HG03060 (cell line): ENCODE measurements around the gene OR1N1.
"Not testable (repeated sequence)": the region's sequence is repeated elsewhere in the genome, so short reads cannot be mapped to it uniquely, and the experiment has no call there.

ENCODE experiments used
- ATAC-seq: cut with Tn5 transposase; IDR thresholded peaks from one replicate; pipeline ENCODE4 v1.9.1; 2021; ENCODE audit warnings: low read depth, moderate number of reproducible peaks; ENCODE audit not compliant: unreplicated experiment

Gene OR1N1, protein sequence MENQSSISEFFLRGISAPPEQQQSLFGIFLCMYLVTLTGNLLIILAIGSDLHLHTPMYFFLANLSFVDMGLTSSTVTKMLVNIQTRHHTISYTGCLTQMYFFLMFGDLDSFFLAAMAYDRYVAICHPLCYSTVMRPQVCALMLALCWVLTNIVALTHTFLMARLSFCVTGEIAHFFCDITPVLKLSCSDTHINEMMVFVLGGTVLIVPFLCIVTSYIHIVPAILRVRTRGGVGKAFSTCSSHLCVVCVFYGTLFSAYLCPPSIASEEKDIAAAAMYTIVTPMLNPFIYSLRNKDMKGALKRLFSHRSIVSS

DNA sequence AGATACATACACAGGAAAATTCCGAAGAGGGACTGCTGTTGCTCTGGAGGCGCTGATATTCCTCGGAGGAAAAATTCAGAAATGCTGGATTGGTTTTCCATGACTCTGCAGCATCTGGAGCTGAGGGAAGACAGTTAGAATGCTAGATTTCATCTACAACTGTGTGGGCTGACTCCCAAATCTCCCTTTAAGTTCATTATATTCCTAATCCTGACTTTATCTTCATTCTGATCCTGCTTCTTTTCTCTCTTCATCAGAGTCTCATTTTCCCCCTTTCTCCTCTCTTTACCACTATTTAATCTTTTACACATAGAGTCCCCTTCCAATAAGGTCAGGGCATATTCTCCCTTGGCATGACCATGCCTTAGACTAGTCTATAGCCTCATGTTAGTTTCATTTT is at the start of gene OR1N1:
OR1N1 (minus strand) TSS at position 101 of the 400 bp plus-strand sequence; CDS start at position 101, 0 bp downstream.
- no peak for ATAC-seq

DNA sequence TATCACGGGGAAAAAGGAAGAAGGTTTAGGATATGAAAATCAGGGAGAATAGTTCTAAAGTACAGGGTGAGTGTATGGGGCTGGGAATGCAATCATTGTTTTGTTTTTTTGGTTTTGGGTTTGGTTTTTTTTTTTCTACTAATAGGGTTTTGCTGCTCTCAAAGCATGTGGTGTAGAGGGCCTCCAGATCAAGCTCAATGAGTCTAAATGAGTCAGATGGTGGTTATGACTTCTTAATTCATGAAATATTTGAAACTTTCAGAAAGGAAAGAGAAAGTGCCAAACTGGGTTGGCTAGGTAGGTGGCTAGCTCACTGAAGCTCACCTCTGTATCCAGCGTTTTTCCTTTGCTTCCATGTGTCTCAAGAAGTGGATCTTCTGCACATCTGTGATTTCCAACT is 45.4 kb upstream of the OR1N1 start:
- no peak for ATAC-seq

DNA sequence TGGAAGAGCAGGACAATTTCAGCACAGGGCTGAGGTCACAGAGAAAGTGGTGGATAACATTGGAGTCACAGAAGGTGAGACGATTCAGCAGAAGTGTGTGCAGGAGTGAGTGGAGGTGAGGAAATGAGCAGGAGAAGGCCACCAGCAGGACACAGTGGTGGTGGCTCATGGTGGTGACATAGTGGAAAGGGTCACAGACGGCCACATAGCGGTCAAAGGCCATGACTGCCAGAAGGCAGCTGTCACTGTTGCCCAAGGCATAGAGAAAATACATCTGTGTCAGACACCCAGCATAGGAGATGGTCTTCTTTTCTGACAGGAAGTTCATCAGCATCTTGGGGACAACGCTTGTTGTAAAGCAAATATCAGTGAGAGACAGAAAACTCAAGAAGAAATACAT is 40.8 kb upstream of the OR1N1 start:
- no peak for ATAC-seq

DNA sequence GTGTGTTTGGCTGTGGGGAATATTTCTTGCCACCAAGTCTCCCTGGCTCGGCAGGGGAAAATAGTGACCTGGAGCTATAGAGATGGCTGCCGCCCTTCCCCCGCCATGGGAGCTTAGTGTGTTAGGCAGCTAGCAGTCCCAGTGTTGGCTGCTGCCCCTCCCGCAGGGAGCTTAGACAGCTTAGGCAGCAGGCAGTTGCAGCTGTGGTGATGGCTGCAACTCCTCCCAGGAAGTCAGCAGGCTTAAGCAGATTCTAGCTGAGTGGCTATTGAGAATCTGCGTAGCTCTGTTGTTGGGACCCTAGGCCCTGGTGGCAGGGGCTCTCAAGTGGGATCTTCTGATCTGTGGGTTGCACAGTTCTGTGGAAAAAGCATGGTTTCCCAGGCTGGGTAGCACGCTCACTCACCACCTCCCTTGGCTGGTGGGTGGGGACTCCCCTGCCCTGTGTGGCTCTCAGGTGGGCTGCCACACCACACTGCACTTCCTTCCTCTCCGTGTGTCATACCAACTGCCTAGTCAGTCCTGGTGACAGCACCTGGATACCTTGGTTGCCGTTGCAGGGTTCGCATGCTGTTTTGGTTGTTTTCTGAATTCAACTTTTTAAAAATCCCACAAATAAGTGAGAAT is 35.2 kb upstream of the OR1N1 start:
- ATAC-seq, result no peak

DNA sequence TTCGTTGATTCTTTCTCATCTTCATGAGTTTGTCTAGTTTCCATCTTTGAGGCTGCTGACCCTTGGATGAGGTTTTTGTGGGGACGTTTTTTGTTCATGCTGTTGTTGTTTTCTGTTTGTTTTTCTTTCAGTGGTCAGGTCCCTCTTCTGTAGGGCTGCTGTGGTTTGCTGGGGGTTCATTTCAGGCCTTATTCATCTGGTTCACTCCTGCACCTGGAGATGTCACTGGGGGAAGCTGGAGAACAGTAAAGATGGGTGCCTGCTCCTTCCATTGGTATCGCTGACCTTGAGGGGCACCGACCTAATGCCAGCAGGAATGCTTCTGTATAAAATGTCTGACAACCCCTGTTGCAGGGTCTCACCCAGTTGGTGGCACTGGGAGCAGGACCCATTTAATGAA is 34.4 kb upstream of the OR1N1 start:
- ATAC-seq, result no peak

DNA sequence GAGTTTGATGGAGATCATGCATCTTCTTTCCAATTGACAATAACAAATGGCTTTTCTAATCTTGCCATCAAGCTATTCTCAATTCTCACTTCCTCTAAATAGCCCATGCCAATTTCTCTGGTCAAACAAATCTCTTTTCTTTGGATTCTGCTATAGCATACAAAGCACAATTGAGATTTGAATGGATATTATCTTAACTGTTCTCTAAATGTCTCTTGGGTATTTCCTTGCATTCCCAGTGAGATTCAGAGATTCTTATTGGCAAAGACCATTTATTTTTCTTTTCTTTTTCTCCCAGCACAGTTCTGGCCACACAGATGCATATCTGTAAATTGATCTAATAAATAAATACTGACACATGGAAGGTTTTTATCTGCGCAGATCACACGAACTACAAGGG is 25.7 kb upstream of the OR1N1 start, which contains the start of gene OR1N2:
OR1N2 (plus strand) TSS at position 301 of the 400 bp plus-strand sequence. CDS start 100 bp downstream, outside the sequence.
- ATAC-seq, result no peak

DNA sequence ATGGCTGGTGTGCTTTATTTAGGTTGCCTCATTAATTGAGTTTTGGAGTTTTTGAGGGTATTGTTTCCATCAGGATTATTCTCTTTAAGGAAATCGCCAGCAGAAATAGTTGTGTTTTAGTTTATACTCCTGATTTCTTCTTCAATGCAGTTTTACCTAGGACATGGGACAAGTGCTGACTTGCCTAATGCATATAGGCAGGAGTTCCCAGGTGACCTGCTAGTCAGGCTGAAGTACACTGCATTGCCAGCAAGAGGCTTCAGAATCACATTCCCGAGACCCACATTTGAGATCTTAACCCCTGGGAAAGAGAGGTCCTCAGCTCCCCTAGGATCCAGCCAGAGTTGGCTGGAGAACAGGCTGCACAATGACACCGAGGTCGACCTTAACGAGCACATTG is 24.3 kb upstream of the OR1N1 start:
- no peak for ATAC-seq

DNA sequence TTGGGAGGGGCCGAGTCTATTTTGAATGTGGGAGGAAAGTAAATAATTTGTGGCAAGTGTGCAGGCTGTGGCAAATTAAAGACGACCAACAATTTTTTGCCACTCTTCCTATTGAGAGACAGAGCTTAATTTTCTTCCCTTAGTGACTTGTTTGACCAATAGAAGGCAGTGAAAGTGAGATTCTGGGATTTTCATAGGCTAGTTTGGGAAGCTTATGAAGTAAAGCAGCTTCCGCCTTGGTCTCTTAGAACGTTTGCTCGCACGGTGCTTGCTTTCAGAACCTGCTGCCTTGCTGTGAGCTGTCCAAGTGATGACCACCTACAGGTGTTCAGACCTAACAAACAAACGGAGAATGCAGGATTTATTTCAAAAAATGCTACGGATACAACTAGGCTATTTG is 19.1 kb upstream of the OR1N1 start:
- ATAC-seq, result no peak

DNA sequence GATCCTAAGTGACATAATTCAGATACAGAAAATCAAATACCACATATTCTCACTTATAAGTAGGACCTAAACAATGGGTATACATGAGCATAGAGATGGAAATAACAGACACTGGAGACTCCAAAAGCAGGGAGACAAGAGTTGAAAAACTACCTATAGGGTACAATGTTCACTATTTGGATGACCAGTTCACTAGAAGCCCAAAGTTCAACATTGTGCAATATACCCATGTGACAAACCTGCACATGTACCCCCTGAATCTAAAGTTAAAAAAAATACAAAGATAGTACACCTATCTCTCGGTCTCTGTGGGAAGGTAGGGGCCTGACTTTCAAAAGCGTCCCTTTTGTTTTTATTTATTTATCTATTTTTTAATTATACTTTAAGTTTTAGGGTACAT is 11.7 kb upstream of the OR1N1 start:
- no peak for ATAC-seq

DNA sequence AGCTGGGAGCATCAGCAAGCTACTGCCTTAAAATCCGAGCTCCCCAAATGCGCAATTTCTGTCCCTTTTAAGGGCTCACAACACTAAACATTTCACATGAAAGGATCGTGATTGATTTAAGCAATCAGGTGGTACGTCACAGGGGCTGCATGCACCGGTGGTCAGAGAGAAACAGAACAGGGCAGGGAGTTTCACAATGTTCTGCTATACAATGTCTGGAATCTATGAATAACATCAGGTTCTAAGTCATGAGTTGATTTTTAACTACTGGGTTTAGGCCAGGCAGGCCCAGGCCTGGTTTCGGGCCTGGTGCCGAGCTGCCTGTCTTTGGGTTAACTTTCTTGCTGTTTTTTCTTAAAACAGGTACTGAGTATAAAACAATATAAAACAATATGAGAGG is 10.0 kb upstream of the OR1N1 start:
- not testable (repeated sequence) for ATAC-seq

DNA sequence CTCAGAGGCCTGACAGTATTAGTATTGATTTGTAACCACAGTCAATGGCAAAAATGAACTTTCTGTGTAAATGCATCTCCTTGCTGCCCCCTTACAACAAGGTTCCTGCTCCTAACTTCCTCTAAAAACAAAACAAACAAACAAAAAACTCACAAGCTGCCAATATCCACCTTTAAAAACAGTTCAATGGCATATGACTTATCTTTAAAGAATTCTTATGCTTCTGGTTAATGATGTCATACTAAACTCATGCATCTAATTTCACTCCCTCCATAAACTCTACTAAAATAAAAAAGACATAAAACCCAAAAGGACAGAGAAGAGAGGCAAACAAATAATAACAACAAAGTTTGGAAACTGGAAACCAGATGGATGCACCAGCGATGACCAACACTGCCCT is 9.0 kb upstream of the OR1N1 start:
- no peak for ATAC-seq

DNA sequence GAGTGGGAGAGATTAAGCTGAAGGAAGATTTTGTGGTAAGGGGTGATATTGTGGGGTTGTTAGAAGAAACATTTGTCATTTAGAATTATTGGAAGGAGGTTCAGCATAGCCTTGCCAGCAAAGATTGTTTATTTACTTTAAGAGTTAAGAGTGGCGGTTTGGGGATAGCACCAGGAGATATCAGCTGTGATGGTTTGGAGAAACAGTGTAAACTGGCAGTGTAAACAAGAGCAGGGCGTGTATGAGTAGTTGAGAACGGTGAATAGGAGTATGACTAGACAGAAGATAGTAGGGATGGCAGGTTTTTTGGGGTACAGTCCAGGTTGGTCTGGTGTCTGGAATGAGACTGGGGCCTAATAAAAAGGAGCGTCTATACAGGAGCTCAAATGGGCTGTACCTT is 4.1 kb upstream of the OR1N1 start:
- ATAC-seq, result not testable (repeated sequence)

DNA sequence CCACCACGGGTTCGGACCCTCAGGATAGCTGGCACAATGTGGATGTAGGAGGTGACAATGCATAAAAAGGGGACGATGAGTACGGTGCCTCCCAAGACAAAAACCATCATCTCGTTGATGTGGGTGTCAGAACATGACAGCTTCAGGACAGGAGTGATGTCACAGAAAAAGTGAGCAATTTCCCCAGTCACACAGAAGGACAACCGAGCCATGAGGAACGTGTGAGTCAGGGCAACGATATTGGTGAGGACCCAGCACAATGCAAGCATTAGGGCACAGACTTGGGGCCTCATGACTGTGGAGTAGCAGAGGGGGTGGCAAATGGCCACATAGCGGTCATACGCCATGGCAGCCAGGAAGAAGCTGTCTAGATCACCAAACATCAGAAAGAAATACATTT is 491 bp downstream of the OR1N1 start:
- ATAC-seq, result no peak

DNA sequence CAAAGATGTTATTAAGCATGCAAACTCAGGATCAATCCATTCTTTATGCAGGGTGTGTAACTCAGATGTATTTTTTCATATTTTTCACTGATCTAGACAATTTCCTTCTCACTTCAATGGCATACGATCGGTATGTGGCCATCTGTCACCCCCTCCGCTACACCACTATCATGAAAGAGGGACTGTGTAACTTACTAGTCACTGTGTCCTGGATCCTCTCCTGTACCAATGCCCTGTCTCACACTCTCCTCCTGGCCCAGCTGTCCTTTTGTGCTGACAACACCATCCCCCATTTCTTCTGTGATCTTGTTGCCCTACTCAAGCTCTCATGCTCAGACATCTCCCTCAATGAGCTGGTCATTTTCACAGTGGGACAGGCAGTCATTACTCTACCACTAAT is 7.7 kb downstream of the OR1N1 start:
- no peak for ATAC-seq

DNA sequence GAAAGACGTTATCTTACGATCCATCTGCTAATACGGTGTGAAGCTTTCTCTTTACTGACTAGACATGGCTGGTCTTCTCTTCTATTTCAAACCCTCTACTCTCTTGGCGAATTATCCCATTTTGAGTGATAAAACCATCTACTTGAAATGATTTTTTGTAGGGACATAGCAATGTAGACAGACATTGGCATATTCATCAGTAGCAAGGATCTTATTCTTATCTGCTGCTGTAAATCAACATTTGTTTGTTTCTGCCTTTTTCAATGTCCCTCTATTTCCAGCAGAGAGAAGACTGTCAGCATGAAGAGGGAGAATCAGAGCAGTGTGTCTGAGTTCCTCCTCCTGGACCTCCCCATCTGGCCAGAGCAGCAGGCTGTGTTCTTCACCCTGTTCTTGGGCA is 8.3 kb downstream of the OR1N1 start, which contains the start of gene OR1J4:
OR1J4 (plus strand) TSS at position 301 of the 400 bp plus-strand sequence; CDS start at position 301, 0 bp downstream.
- ATAC-seq, result no peak

DNA sequence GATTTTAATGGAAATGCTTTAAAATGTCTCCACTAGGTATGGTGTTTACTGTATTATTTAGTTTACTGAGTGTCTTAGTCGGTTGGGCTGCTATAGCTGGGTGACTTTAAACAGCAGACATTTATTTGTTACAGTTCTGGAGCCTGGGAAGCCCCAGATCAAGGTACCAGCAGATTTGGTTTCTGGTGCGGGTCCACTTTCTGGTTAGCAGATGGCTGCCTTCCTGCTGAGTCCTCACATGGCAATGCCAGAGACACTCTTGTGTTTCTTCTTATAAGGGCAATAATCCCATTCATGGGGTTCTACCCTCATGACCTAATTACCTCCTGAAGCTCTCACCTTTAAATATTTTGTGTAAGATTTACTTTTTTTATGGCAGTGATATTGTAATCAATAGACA is 8.9 kb downstream of the OR1N1 start:
- ATAC-seq, result no peak

DNA sequence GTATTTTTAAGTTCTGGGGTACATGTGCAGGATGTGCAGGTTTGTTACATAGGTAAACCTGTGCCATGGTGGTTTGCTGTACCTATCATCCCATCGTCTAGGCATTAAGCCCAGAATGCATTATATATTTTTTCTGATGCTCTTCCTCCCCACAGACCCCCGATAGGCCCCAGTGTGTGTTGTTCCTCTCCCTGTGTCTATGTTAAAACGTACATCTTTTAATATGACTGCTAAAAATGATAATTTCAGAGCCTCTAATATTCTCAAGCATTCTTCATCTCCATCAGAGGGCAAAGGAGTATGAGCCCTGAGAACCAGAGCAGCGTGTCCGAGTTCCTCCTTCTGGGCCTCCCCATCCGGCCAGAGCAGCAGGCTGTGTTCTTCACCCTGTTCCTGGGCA is 16.6 kb downstream of the OR1N1 start, which contains the start of gene OR1J2:
OR1J2 (plus strand) TSS at position 301 of the 400 bp plus-strand sequence; CDS start at position 301, 0 bp downstream.
- no peak for ATAC-seq

DNA sequence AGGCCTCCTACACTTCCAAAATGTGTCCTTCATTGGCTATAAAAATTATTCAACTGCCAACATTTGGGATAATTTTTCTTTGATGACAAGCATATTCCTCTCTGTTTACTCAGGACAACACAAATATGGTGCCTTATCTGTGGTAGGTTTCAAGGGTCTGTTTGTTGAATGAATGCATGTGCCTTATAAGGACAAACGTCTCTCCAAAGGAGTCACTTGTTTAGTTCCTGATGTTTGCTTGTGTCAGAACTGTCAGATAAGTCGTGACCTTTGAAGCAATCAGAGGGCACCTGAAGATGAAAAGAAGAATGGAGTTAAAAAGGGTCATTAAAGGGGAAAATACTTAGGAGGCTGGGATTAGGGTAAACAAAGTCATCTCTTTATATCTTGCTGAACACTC is 20.1 kb downstream of the OR1N1 start:
- no peak for ATAC-seq

DNA sequence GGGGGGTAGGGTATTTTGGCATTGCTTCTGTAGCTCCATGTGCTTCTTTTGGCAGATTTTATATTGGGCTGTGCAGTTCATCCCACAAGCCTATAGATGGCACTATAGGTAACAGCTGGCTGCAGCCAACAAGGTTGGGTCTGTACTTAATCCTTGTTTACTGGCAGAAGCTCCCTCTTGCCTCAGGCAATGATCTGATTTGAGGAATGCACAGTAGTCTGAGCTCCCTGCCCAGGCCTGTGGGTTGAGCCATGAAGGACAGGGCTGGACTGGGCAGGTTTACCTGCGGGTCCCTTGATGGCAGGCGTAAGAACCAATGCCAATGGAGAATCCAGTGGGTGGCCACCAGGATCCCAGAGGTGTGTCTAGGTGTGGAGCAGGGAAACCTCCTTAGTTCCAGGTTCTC is 28.2 kb downstream of the OR1N1 start:
- ATAC-seq, result no peak

DNA sequence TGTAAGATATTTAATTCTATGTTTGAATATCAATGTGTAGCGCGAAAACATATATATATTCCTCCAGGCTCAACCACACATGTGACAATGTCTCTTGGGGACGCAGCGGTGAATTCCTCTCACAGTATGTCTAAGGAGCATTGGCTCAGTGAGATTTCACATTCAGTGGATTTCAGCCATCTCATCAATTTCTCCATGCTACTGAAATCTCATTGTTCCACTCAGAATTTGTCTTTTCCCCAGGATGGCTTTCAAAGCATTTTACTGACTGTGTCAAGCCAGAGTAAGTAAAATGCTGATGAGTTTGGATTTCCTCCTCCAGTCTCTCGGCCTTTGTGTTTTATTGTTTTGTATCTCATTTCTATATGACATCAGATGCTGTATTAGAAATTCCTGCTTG is 48.0 kb downstream of the OR1N1 start:
- no peak for ATAC-seq

DNA sequence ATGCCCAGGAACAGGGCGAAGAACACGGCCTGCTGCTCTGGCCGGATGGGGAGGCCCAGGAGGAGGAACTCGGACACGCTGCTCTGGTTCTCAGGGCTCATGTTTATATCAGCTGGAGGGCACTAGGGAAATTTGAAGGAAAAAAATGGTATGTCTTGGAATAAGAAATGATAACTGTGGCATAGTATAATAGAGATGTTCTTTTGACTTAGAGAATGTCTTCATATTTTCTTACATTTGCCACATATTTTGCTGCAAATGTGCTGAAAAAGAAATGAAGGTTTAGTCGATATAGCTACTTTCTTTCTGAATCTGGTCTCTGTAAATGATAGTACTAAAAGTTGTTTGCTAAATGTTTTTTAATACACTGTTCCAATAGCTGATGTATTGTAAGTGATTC is 49.3 kb downstream of the OR1N1 start, which contains the start of gene OR1J1:
OR1J1 (minus strand) TSS at position 101 of the 400 bp plus-strand sequence; CDS start at position 101, 0 bp downstream.
- no peak for ATAC-seq

DNA sequence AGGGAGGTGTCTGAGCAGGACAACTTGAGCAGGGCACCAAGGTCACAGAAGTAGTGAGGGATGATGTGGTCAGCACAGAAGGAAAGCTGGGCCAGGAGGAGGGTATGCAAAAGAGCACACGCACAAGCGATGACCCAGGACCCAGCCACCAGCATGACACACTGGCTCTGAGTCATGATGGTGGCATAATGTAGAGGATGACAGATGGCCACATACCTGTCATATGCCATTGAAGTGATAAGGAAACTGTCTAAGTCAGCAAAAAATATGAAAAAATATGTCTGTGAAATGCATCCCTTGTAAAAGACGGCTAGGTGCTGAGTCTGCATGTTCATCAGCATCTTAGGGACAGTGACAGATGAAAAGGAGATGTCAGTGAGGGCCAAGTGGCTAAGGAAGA is 49.7 kb downstream of the OR1N1 start:
- ATAC-seq, result no peak
